Gastrocnemius medialis (tissue), 4 donors: ENCODE results near the gene ANKRD35. TPM values are rescaled to one million over a fixed set of nuclear protein-coding genes. Genes with fewer than 3 reads are reported as not detected.
A peak's percentile ranks its signal among the peaks of the same experiment; 100 is the strongest.

Source experiments
- ATAC-seq, 2 donors: fragments of 150-250 bp; one replicate each; pipeline ENCODE4 v1.9.1; 2016
- DNase-seq, 2 donors: peaks; one replicate each; pipeline ENCODE4 v3.0.0-alpha.2; 2019
- H3K27ac ChIP-seq, 4 donors: fragments of 200-600 bp; sonication (generic); 1 replicate in 1 of 4; 2 replicates in 3 of 4; pipeline ENCODE4 v1.5.1; 2016 to 2018; ENCODE audit warnings: mild to moderate bottlenecking in 2 of 4, moderate library complexity in 1 of 4
- H3K27me3 ChIP-seq, 3 donors: fragments of 200-600 bp; sonication (generic) in 2 of 3; 1 replicate in 1 of 3; 2 replicates in 2 of 3; pipeline versions ENCODE4 v1.5.1 to v1.6.0; 2016 to 2019; ENCODE audit warnings: mild to moderate bottlenecking in 1 of 3, moderate library complexity in 1 of 3
- H3K36me3 ChIP-seq, 2 donors: fragments of 200-600 bp; sonication (generic) in 1 of 2; one replicate each; pipeline ENCODE4 v1.5.1; 2017 to 2018
- H3K4me1 ChIP-seq, 2 donors: fragments of 200-600 bp; sonication (generic) in 1 of 2; one replicate each; pipeline ENCODE4 v1.5.1; 2016 to 2017; ENCODE audit warnings: mild to moderate bottlenecking in 2 of 2
- H3K4me3 ChIP-seq, 4 donors: fragments of 200-600 bp; sonication (generic) in 3 of 4; 1 replicate in 1 of 4; 2 replicates in 3 of 4; pipeline ENCODE4 v1.5.1; 2016 to 2019; ENCODE audit warnings: mild to moderate bottlenecking in 2 of 4
- H3K9me3 ChIP-seq, 3 donors: fragments of 200-600 bp; sonication (generic) in 2 of 3; 1 replicate in 1 of 3; 2 replicates in 2 of 3; pipeline ENCODE4 v1.5.1; 2016 to 2019
- POLR2A ChIP-seq, 2 donors: fragments of 450-650 bp; IDR thresholded peaks; one replicate each; pipeline ENCODE4 v1.6.1; 2017; ENCODE audit warnings: antibody characterized with exemption in 2 of 2, mild to moderate bottlenecking in 2 of 2, moderate library complexity in 2 of 2
- in situ Hi-C, 4 donors: fragments of 200-750 bp; cut with MboI; loops; one replicate each; pipeline versions ENCODE4 v1.15.0 to v1.8.0; 2017; ENCODE audit warnings: low sequenced_read_pairs in 4 of 4
- intact Hi-C: fragments of 100-400 bp; cut with DNase I; formaldehyde crosslinking; loops from one replicate; pipeline ENCODE4 v1.15.1; 2023; ENCODE audit warnings: low total_unique reads
- total RNA-seq, 4 donors: library from RNA; depleted of rRNA; stranded (reverse); fragments of >200 nt; gene quantifications; one replicate each; pipeline versions ENCODE4 v1.1.0 to v1.2.3, GENCODE V29; 2016
- TF ChIP-seq, protein P1 (sequence below), 5 experiments: fragments of 450-650 bp in 3 of 5; fragments of 200-600 bp in 2 of 5; sonication (generic) in 2 of 5; IDR thresholded peaks in 4 of 5; conservative IDR thresholded peaks in 1 of 5; 1 replicate in 4 of 5; 2 replicates in 1 of 5; pipeline ENCODE4 v1.5.1; 2016 to 2019; ENCODE audit warnings: antibody characterized with exemption in 5 of 5, mild to moderate bottlenecking in 3 of 5, moderate library complexity in 3 of 5

ANKRD35 gene
- total RNA-seq, 4 donors from 2014 or later, result 8.0 to 19.5 (median 10.7) TPM

DNA sequence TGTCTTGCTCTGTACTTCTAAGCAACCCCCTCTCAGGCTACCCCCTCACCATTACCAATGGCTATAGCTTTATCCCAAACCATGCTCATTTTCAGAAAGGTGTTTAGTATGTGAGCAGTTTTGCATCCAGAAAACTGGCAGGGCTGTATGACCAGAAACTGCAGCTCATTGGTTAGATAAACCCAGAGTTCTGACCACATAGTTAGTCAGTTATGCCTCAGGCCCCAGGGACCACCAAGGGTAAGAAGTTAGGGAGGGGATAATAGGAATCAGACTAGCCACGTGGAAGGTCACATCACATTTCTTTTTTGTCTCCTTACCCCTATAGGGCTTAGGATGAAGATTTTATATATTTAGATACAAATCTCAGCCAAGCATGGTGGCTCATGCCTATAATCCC lies 23.0 kb upstream of the ANKRD35 start:
- no peaks in the 10 kb centered on the region for H3K27me3 ChIP-seq
- peak overlapping the region in 3 of 4 donors; percentile 52 to 59 (median 58) for H3K27ac ChIP-seq
- ATAC-seq (no peak), DNase-seq (no peak)
- H3K4me3 ChIP-seq, result peak overlapping the region in 2 of 4 donors; percentile 13 to 17
- TF ChIP-seq, protein P1, sequence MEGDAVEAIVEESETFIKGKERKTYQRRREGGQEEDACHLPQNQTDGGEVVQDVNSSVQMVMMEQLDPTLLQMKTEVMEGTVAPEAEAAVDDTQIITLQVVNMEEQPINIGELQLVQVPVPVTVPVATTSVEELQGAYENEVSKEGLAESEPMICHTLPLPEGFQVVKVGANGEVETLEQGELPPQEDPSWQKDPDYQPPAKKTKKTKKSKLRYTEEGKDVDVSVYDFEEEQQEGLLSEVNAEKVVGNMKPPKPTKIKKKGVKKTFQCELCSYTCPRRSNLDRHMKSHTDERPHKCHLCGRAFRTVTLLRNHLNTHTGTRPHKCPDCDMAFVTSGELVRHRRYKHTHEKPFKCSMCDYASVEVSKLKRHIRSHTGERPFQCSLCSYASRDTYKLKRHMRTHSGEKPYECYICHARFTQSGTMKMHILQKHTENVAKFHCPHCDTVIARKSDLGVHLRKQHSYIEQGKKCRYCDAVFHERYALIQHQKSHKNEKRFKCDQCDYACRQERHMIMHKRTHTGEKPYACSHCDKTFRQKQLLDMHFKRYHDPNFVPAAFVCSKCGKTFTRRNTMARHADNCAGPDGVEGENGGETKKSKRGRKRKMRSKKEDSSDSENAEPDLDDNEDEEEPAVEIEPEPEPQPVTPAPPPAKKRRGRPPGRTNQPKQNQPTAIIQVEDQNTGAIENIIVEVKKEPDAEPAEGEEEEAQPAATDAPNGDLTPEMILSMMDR (IDR thresholded peaks at IDR 0.05 in 4 of 5, conservative IDR thresholded peaks at IDR 0.05 in 1 of 5), result no peak
- TF ChIP-seq POLR2A (IDR thresholded peaks at IDR 0.05), result no peak
- in situ Hi-C loops, result no loop called here
- intact Hi-C loops, result no loop called here
- no peaks in the 10 kb centered on the region for H3K9me3 ChIP-seq
- peaks cover 12 to 13% of the 10 kb centered on the region in 2 donors for H3K4me1 ChIP-seq
- H3K36me3 ChIP-seq, result peaks cover 0 to 31% of the 10 kb centered on the region in 2 donors

DNA sequence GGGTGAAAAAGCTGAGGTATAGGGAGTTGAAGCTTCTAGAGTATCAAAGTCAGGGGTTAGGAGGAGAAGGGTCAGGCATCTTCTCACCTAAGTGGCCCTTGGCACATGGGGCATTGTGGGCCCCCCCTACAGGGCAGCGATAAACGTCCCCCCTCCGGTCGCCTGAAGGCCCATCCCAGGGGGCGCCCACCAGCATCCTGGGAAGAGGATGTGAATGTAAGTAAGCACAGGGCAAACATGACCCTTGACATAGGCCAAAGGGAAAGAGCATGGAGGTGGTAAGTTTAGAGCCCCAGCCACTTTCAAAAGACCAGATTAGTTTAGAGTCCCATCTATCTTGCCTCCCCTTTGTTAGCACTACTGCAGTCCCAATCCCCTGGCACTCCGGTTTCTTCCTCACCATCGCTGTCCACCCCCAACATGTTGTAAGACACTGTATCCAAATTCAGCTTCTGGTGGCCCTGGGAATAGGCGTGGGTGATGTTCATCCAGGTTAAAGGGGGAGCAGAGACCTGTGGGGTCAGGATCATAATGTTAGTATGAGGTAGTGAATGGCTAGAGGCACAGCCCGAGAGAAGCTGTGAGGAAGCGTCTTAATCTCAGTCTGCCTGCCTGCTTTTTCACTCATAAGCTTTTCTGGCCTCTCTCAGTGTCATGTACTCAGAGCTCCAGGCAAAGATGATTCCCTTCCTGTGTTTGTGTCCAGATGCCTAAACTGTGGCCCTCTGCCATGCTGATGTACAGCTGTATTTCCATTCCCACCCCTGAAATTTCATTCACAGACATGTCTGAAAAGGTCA lies 21.5 kb upstream of the ANKRD35 start:
- Histone ChIP-seq H3K27me3 (no peaks in the 10 kb centered on the region), H3K4me3 (no peak overlapping the region), H3K36me3 (peaks cover 0 to 26% of the 10 kb centered on the region in 2 donors), H3K9me3 (no peaks in the 10 kb centered on the region), H3K4me1 (peaks cover 12 to 13% of the 10 kb centered on the region in 2 donors), H3K27ac (peak overlapping the region; percentile 1 to 64 (median 56))
- DNase-seq, result no peak
- TF ChIP-seq, protein P1 (IDR thresholded peaks at IDR 0.05 in 4 of 5, conservative IDR thresholded peaks at IDR 0.05 in 1 of 5), result no peak
- no peak for TF ChIP-seq POLR2A (IDR thresholded peaks at IDR 0.05)
- intact Hi-C loops, result no loop called here
- peak in 1 of 2 donors; percentile 17 for ATAC-seq
- in situ Hi-C loops, result no loop called here

DNA sequence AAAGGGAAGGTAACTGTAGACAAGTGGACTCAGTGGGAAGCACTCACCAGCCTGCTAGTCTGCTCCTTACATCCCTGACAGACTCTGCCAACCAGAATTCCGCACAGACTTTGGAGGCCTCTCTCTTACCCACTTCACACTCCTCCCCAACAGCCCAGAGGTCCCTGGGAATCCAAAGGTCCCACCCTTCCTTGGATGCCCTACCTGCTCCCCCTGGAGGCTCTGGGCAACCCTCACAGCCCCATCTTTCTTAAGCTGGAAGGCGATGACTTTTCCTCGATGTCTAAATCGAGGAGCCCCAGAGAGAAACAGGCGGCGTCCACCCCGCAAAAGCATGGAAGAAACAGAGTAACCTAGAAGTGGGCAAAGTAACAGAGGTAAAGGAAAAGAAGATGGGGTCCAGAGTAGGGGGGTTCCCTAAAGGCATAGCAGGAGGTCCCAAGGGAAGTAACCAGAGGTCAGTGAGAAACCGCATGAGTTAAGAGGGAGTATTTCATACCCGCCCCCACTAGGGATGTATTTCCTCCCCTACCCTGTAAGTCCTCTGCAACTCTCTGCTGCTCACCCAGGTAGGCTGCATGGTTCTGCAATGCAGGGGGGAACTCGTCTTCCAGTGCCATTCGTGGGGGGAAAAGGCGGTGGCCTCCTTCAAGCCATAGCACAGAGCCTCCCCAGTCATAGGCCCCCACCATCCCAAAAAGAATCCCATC lies 15.8 kb upstream of the ANKRD35 start:
- no peaks in the 10 kb centered on the region for H3K4me1 ChIP-seq
- TF ChIP-seq, protein P1 (IDR thresholded peaks at IDR 0.05 in 4 of 5, conservative IDR thresholded peaks at IDR 0.05 in 1 of 5), result no peak
- no peak for TF ChIP-seq POLR2A (IDR thresholded peaks at IDR 0.05)
- H3K27ac ChIP-seq, result no peak overlapping the region
- in situ Hi-C loops (no loop called here), intact Hi-C loops (no loop called here)
- no peaks in the 10 kb centered on the region for H3K27me3 ChIP-seq
- peaks cover 0 to 26% of the 10 kb centered on the region in 2 donors for H3K36me3 ChIP-seq
- ATAC-seq, result no peak
- H3K4me3 ChIP-seq, result no peak overlapping the region
- no peak for DNase-seq
- no peaks in the 10 kb centered on the region for H3K9me3 ChIP-seq

DNA sequence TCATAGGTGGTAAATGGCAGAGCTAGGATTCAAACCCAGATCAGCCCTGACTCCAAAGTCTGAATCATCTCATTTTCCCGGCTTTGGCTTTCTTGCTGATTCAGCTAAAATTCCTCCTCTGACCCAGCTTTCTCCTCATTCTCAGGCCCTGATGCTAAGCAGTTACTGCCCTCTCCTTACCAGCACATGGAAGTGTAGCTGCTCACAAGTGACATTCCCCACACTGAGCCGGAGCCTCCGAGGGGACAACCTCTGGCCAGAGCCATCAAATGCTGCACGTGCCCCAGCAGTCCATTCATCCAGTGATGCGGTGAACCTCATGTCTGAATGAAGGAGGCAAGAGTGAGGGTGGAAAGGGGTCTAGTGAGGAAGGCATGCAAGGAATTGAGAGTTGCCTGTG lies 13.1 kb upstream of the ANKRD35 start:
- no peaks in the 10 kb centered on the region for H3K27me3 ChIP-seq
- no peaks in the 10 kb centered on the region for H3K9me3 ChIP-seq
- H3K4me3 ChIP-seq, result no peak overlapping the region
- TF ChIP-seq, protein P1 (IDR thresholded peaks at IDR 0.05 in 4 of 5, conservative IDR thresholded peaks at IDR 0.05 in 1 of 5), result no peak
- intact Hi-C loops (no loop called here), in situ Hi-C loops (loop anchor here in 1 of 4 donors (10.0 kb wide), 2 partner anchors 56 to 116 kb away; partner anchors contain the start of gene LIX1L)
- no peak for ATAC-seq
- no peaks in the 10 kb centered on the region for H3K4me1 ChIP-seq
- DNase-seq, result no peak
- peaks cover 0 to 24% of the 10 kb centered on the region in 2 donors for H3K36me3 ChIP-seq
- H3K27ac ChIP-seq, result no peak overlapping the region
